PC-9 (cell line): ENCODE data around the gene RELA. TPM values are rescaled to one million over a fixed set of nuclear protein-coding genes. Genes with fewer than 3 reads are reported as not detected.
"Not testable (repeated sequence)": the region's sequence is repeated elsewhere in the genome, so short reads cannot be mapped to it uniquely, and the experiment has no call there.

Source experiments
- BruUV-seq: library from RNA; stranded (reverse); fragments of 400-500 nt; replicated peaks from 2 replicates; lab custom pipeline; 2021; lab: Mats Ljungman, UMichigan
- CTCF ChIA-PET: fragments of 300-600 bp; sonication (Branson Sonifier 250); formaldehyde crosslinking; loops from one replicate; lab custom pipeline; 2022; ENCODE audit warnings: antibody characterized with exemption; lab: Charles Lee
- POLR2A ChIA-PET: fragments of 300-600 bp; sonication (Branson Sonifier 250); formaldehyde crosslinking; loops from one replicate; lab custom pipeline; 2022; ENCODE audit warnings: antibody characterized with exemption; ENCODE audit not compliant: unreplicated experiment; lab: Charles Lee
- DNase-seq, 2 experiments: peaks; one replicate each; pipeline versions ENCODE4 v3.0.0 to v3.0.0-alpha.2; 2015 to 2022; ENCODE audit warnings: mixed read lengths in 1 of 2
- H2AFZ ChIP-seq: fragments of 200-600 bp; sonication (generic); 2 replicates; pipeline ENCODE4 v1.8.1; 2017; ENCODE audit warnings: antibody characterized with exemption
- H3F3A ChIP-seq: fragments of 200-600 bp; sonication (generic); 2 replicates; pipeline ENCODE4 v1.8.1; 2017; ENCODE audit warnings: antibody characterized with exemption, mild to moderate bottlenecking, low read depth; ENCODE audit not compliant: insufficient read depth
- H3K27ac ChIP-seq: fragments of 200-600 bp; sonication (generic); 2 replicates; pipeline ENCODE4 v1.6.1; 2016; ENCODE audit warnings: mixed run types
- H3K27me3 ChIP-seq: fragments of 200-600 bp; sonication (generic); 2 replicates; pipeline ENCODE4 v1.6.1; 2016; ENCODE audit warnings: low read depth, mixed run types; ENCODE audit not compliant: insufficient read depth
- H3K36me3 ChIP-seq: fragments of 200-600 bp; sonication (generic); 2 replicates; pipeline ENCODE4 v1.6.1; 2016; ENCODE audit warnings: low read depth, mixed run types
- H3K4me1 ChIP-seq: fragments of 200-600 bp; sonication (generic); replicated peaks from 2 replicates; pipeline ENCODE4 v1.6.1; 2016; ENCODE audit warnings: mixed run types; ENCODE audit not compliant: insufficient read depth
- H3K4me2 ChIP-seq: fragments of 200-600 bp; sonication (generic); 2 replicates; pipeline ENCODE4 v1.6.1; 2017; ENCODE audit warnings: mixed run types
- H3K4me3 ChIP-seq: fragments of 200-600 bp; sonication (generic); 2 replicates; pipeline ENCODE4 v1.6.1; 2016; ENCODE audit warnings: mixed run types
- H3K79me2 ChIP-seq: fragments of 200-600 bp; sonication (generic); 2 replicates; pipeline ENCODE4 v1.6.1; 2017; ENCODE audit warnings: low read depth, mixed run types
- H3K9me2 ChIP-seq: fragments of 200-600 bp; sonication (generic); 2 replicates; pipeline ENCODE4 v1.8.1; 2017; ENCODE audit warnings: mild to moderate bottlenecking; ENCODE audit not compliant: insufficient read depth
- H3K9me3 ChIP-seq: fragments of 200-600 bp; sonication (generic); 2 replicates; pipeline ENCODE4 v1.8.1; 2016; ENCODE audit warnings: low read depth; ENCODE audit not compliant: insufficient read depth
- H4K20me1 ChIP-seq: fragments of 200-600 bp; sonication (generic); 2 replicates; pipeline ENCODE4 v1.8.1; 2017; ENCODE audit not compliant: insufficient read depth
- CTCF ChIP-seq: fragments of 200-600 bp; sonication (generic); conservative IDR thresholded peaks from 2 replicates; pipeline ENCODE4 v1.6.1; 2017; ENCODE audit warnings: mixed run types, antibody characterized with exemption, mild to moderate bottlenecking, moderate library complexity
- EZH2 ChIP-seq: fragments of 200-600 bp; sonication (generic); IDR thresholded peaks from 2 replicates; pipeline ENCODE4 v1.8.0; 2017; ENCODE audit warnings: antibody characterized with exemption, low read depth
- intact Hi-C: fragments of 100-400 bp; cut with micrococcal nuclease; formaldehyde crosslinking; loops from one replicate; pipeline ENCODE4 v1.10.0; 2022; ENCODE audit not compliant: unreplicated experiment
- total RNA-seq: library from RNA; stranded (reverse); gene quantifications from 2 replicates; pipeline ENCODE4 v1.2.3, GENCODE V29; 2021

The RELA gene
- total RNA-seq, 1 experiment from 2014 or later, result 86.8 TPM

DNA sequence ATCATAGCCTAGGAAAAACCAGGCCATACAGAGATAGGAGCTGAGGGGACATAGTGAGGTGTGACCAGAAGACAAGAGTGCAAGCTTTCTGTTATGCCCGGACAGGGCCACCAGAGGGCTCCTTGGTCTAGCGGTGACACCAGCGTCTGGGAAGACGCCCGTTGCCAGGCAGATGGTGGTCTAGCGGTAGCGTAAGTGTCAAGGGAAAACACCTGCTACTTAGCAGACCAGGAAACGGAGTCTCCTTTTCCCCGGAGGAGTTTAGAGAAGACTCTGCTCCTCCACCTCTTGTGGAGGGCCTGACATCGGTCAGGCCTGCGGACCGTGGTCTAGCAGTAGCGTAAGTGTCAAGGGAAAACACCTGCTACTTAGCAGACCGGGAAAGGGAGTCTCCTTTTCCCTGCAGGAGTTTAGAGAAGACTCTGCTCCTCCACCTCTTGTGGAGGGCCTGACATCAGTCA, 43.6 kb upstream of the RELA start:
- H3K27ac ChIP-seq, BruUV-seq, H2AFZ ChIP-seq, POLR2A ChIA-PET, H3K4me3 ChIP-seq, H3K27me3 ChIP-seq, H3K4me1 ChIP-seq, H3K9me3 ChIP-seq, H4K20me1 ChIP-seq, H3K79me2 ChIP-seq, H3K9me2 ChIP-seq, H3K36me3 ChIP-seq: not testable (repeated sequence)
- CTCF ChIA-PET, result interaction anchor here (0.7 to 1.0 kb wide), 4 partner anchors 43 to 390 kb away, joined by 3 read pairs; no protein-coding TSS in a partner anchor
- peaks cover 11% of the 10 kb centered on the region; the same call in 1 of the 2 replicates for H3F3A ChIP-seq
- TF ChIP-seq CTCF, result peak; percentile 87
- intact Hi-C loops, result loop anchor here (1.0 kb wide), 1 partner anchor 283 kb away; no protein-coding TSS in a partner anchor
- peak in 1 of 2 experiments; percentile 78 for DNase-seq
- peak overlapping the region; percentile 56; the same call in 1 of the 2 replicates for H3K4me2 ChIP-seq

- peaks cover 21% of the 10 kb centered on the region; the same call in 1 of the 2 replicates for H3K27me3 ChIP-seq
- no peak for TF ChIP-seq CTCF
- no peak for TF ChIP-seq EZH2
- H3K27ac ChIP-seq, result no peak overlapping the region
- H3K4me3 ChIP-seq, result no peak overlapping the region
- no peak overlapping the region for H3K4me2 ChIP-seq
- H3K79me2 ChIP-seq, result no peaks in the 10 kb centered on the region
- H3K9me2 ChIP-seq, result no peaks in the 10 kb centered on the region
- intact Hi-C loops, result no loop called here
- ChIA-PET POLR2A (no interaction called here), CTCF (interaction anchor here (1.3 kb wide), 1 partner anchor 66 kb away, joined by 10 read pairs; the partner anchor contains the start of gene SIPA1)
- H3K36me3 ChIP-seq, result no peaks in the 10 kb centered on the region
- no TSS peak for BruUV-seq
- no peak for DNase-seq
- no peaks in the 10 kb centered on the region for H3K4me1 ChIP-seq
- no peaks in the 10 kb centered on the region for H3K9me3 ChIP-seq
- peaks cover 11% of the 10 kb centered on the region; the same call in 1 of the 2 replicates for H3F3A ChIP-seq
- H2AFZ ChIP-seq, result no peak overlapping the region
- H4K20me1 ChIP-seq, result no peaks in the 10 kb centered on the region
Observed at GRCh38 chr11:65703846-65704245, 41.1 kb upstream of the RELA start.

DNA sequence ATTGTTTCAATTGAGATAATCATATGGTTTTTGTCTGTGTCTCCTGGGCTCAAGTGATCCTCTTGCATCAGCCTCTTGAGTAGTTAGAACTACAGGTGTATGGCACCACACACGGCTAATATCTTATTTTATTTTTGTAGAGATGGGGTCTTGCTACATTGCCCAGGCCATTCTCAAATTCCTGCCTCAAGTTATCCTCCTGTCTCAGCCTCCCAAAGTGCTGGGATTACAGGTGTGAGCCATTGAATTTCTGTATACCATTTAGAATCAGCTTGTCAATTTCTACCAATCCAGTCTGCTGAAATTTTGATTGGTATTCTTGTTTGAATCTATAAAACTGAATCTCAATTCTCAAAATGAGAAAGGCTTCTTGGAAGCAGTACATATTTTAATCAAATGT, 39.0 kb upstream of the RELA start:
- no peaks in the 10 kb centered on the region for H3K9me2 ChIP-seq
- H3K27me3 ChIP-seq, result peaks cover 26% of the 10 kb centered on the region; the same call in 1 of the 2 replicates

More for the DNA sequence above, 39.0 kb upstream of the RELA start:
- BruUV-seq, result no TSS peak
- no peaks in the 10 kb centered on the region for H3K9me3 ChIP-seq
- H4K20me1 ChIP-seq, result no peaks in the 10 kb centered on the region
- H3K4me3 ChIP-seq, result no peak overlapping the region
- CTCF ChIA-PET, result no interaction called here
- H3F3A ChIP-seq, result peaks cover 11% of the 10 kb centered on the region; the same call in 1 of the 2 replicates
- H3K36me3 ChIP-seq, result no peaks in the 10 kb centered on the region
- TF ChIP-seq EZH2 (no peak), CTCF (no peak)
- DNase-seq, result no peak
- no peaks in the 10 kb centered on the region for H3K4me1 ChIP-seq
- H2AFZ ChIP-seq, result no peak overlapping the region
- H3K4me2 ChIP-seq, result no peak overlapping the region
- POLR2A ChIA-PET, result interaction anchor here (0.7 kb wide), 1 partner anchor 169 kb away, joined by 3 read pairs; no protein-coding TSS in a partner anchor
- no peak overlapping the region for H3K27ac ChIP-seq
- no peaks in the 10 kb centered on the region for H3K79me2 ChIP-seq
- intact Hi-C loops, result no loop called here
